ENCODE data around the gene MRPS31.
"Not testable (repeated sequence)": the region's sequence is repeated elsewhere in the genome, so short reads cannot be mapped to it uniquely, and the experiment has no call there.

The MRPS31 gene

GRCh38 chr13:40789275-40790153, 18.5 kb upstream of the MRPS31 start, which contains the start of gene SLC25A15:
TSS of gene SLC25A15 (plus strand) at chr13:40789611. CDS start at chr13:40793227, 3,616 bp downstream.
- DNase-seq (ENCODE audit: low read depth in 2 of 3, low spot score in 2 of 3) = peak; percentile 47 to 75 (median 63)

- not testable (repeated sequence) for DNase-seq (ENCODE audit: low read depth in 2 of 3, low spot score in 2 of 3)
Observed at GRCh38 chr13:40788540-40789274, 17.7 kb upstream of the MRPS31 start.

- DNase-seq (ENCODE audit: low read depth in 2 of 3, low spot score in 2 of 3) = no peak
Observed at GRCh38 chr13:40787062-40787461, 16.1 kb upstream of the MRPS31 start.

DNA sequence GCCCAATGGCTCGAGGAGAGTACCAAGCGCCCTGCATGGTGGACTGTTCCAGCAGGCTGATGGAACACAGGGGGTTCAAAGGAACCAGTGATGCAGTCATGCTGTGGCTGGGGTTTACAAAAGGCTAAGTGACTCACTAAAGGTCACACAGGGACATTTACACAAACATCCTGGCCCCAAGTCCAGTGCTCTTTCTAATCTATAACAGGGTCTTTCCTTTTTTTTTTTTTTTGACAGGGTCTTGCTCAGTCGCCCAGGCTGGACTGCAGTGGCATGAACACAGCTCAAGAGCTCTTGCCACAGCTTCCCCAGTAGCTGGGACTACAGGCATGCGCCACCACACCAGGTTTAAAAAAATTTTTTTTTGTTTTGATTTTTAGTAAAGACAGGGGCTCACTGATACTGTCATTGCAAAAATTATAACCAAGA, 15.6 kb upstream of the MRPS31 start:
- no peak for DNase-seq (ENCODE audit: low read depth in 2 of 3, low spot score in 2 of 3)

- no peak for DNase-seq (ENCODE audit: low read depth in 2 of 3, low spot score in 2 of 3)
Observed at GRCh38 chr13:40784540-40784939, 13.6 kb upstream of the MRPS31 start.

DNA sequence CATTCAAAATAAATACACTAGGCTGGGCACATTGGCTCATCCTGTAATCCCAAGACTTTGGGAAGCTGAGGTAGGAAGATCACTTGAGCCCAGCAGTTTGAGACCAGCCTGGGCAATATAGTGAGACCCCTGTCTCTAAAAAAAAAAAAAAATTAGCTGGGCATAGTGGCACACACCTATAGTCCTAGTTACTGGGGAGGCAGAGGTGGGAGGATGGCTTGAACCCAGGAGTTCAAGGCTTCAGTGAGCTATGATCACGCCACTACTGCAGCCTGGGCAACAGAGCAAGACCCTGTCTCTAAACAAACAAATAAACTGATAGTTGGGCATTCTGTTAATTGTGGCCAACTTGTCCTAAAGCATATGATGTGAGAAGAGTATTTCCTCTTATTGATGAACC, 12.0 kb upstream of the MRPS31 start:
- DNase-seq (ENCODE audit: low read depth in 2 of 3, low spot score in 2 of 3) = not testable (repeated sequence)

DNA sequence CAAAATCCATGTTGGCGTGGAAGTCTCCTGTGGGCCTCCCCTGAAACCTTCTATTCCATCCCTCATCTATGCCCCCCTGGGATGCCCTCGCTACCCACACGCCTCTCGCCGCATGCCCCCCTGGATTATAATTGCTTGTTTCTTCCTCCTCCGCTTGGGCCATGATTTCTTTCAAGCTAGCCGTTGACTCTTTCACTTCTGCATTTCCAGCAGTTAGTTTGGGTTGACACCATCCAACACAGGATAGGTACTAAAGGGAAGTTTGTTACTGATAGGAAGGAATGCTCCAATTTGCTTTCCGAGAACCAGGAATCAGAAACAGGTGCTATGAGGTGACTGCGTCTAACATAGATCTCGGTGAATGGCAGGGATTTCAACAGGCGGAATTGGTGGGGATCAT, 10.7 kb upstream of the MRPS31 start:
- no peak for DNase-seq (ENCODE audit: low read depth in 2 of 3, low spot score in 2 of 3)

DNA sequence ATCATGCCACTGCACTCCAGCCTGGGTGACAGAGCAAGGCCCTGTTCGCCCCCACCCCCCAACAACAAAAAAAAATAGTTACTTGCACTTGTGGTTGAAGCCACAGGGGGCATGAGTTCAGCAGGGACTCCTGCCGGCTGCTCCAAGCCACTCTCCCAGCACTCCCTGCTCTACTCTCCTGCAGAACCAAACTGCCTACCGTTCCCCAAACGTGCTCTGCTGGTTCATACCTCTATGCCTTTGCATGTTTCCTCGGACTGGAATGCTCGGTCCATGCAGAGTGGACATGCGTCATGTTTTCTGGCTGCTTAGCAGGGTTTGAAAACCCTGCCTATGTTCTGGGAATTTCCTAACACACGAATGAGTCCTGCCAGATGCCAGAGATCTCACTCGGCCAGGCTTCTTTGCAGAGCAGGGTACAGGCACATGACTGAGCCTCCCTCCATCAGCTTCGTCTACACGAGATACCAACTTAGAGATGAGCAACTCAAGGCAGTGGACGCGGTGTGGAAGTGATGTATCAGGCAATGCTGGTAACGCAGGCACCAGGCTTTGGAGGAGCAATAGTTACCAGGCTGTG, 9.9 kb upstream of the MRPS31 start:
- DNase-seq (ENCODE audit: low read depth in 2 of 3, low spot score in 2 of 3) = no peak

DNA sequence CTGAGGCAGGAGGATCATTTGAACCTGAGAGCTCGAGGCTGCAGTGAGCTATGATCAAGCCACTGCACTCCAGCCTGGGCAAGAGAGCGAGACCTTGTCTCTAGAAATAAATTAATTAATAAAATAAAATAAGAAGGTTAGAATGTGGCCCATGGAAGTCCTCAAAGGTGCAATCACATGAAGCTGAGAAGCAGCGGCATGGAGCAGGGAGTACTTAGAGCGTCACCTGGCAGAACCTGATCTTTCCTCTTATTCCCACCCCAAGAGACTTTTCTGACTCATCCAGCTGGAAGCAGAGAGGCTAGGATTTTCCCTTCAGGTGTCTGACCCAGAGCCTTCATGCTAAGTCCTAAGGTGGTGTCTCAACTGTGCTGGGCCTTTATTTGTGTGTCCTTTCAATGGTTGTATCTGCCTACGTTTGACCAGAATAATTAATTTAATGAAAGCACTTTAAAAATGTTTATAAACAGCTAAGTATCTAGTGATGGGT, 8.9 kb upstream of the MRPS31 start:
- DNase-seq (ENCODE audit: low read depth in 2 of 3, low spot score in 2 of 3) = no peak

DNA sequence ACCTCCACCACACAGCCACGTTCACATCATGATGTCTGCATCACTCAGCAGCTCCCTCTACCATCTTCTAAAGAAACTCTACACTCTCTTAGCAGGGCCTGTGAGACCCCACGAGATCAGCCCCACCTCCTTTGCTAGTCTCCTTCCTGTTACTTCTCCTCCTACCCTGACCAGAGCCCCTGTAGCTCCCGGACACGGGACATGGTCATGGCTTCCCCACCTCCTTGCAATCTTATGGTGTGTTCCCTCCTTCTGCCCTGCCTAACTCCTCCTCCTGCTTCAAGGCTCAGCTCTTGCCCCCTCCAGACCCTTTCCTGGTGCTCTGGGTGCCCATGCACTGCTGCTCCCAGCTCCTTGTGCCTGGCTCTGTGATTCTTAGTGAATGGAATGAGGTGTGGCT, 8.1 kb upstream of the MRPS31 start:
- no peak for DNase-seq (ENCODE audit: low read depth in 2 of 3, low spot score in 2 of 3)

DNA sequence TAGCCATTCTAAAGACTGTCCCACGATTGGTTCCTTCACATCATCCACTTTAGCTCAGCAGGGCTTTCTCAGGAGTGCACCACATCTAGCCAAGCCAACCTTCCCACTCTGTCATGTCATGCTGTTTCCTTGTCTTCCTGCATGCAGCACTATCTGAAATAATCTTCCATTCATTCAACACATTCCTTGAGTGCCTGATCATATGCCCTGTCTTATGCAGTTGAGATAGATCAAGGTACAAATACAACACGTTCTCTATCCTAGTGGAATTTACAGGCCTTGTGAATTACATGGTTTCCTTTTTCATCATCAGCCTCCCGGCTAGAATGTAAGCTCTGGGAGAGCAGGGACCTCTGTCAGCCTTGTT, 6.8 kb upstream of the MRPS31 start:
- no peak for DNase-seq (ENCODE audit: low read depth in 2 of 3, low spot score in 2 of 3)

DNA sequence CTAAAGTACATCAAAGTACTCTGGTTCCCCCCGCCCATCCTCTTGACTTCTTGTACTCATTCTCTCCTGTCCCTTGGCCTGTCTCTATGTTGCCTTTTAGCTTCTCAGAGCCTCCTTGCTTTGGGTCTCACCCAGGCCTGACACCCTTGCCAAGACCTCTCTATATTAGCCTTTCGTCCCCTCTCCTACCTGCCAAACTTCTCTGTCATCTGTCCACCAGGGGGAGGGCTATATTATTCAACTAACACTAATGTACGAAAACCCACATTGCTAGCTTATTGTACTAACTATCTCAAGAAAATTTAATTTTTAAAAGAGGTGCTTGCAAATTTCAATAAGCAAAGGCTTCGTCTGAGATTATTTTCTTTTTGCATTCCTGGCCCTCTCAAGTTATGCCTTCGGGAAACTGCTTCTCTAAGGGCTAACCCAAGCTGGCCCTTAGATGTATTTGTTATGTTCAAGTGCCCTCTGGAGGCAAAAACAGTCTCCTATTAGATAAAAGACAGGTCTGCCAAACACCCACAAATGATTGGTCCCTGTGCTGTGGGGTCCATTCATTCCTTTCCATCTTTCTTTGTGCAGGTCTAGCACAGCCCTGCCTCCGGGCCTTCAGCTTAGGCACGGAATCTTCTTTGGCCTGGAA, 6.3 kb upstream of the MRPS31 start:
- DNase-seq (ENCODE audit: low read depth in 2 of 3, low spot score in 2 of 3) = no peak

DNA sequence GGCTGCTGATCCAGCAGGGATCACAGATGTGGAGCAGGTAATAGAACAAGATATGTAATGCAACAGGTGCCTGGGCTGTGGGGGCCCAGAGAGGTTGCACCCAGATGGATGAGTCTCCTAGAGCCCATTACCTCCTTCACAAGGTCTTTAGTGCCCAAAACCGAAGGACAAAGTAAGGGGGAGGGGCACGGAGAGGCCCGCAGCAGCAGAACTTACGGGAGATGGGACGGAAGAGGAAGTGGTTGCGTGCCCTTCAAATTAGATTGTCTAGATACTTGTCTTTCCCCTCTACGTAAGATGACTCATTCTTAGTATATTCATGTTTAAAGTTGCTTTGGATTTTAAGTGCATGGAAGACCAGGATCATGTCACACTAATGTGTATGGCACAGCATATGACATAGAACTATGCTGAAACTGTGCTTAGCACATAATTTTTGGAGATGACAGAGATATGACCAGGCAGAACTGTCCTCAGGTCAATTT, 5.7 kb upstream of the MRPS31 start:
- DNase-seq (ENCODE audit: low read depth in 2 of 3, low spot score in 2 of 3) = peak in 1 of 3 experiments; percentile 32

GRCh38 chr13:40776232-40776631, 5.2 kb upstream of the MRPS31 start:
- no peak for DNase-seq (ENCODE audit: low read depth in 2 of 3, low spot score in 2 of 3)

DNA sequence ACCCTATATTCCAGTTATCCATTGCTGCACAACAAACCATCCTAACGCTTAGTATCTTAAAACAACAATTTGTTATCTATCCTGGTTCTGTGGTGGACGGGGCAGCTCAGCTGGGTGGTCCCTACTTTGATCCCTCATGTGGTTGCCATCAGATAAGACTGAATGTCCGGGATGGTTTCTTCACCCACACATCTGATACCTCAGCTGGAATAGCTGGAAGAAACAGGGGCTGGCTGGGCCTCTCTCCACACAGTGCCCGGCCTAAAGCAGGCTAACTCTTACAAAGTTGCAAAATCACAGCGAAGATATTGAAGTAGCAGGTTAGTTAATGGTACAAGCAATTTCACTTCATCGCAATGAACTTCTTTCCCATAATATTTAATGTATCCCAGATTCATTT, 3.7 kb upstream of the MRPS31 start:
- DNase-seq (ENCODE audit: low read depth in 2 of 3, low spot score in 2 of 3) = no peak

DNA sequence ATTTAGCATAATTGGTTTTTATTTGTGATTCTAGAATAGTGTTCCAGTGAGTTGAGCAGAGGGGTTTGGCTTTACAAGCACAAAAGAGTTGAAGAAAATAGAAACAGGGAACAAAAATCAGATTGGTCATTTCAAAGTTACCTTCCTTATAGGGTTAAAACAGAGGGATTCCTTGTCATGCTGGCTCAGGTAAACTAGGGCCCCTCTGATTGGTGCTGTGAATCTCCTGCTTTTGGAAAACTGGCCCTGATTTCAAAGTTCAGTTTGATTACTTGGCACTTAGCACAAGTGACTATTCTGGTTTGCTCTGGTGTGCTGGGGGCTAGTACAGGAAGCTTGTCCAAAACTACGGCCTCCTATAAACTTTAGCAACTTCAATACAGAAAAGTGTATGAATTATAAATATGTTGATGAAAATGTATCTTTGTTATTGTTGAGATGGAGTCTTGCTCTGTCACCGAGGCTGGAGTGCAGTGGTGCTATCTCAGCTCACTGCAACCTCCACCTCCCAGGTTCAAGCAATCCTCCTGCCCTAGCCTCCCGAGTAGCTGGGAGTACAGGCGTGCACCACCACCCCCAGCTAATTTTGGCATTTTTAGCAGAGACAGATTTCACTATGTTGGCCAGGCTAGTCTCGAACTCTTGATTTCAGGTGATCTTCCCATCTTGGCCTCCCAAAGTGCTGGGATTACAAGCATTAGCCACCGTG, 1.9 kb upstream of the MRPS31 start:
- DNase-seq (ENCODE audit: low read depth in 2 of 3, low spot score in 2 of 3) = no peak

- DNase-seq (ENCODE audit: low read depth in 2 of 3, low spot score in 2 of 3) = no peak
Observed at GRCh38 chr13:40770609-40770933, 419 bp downstream of the MRPS31 start.

DNA sequence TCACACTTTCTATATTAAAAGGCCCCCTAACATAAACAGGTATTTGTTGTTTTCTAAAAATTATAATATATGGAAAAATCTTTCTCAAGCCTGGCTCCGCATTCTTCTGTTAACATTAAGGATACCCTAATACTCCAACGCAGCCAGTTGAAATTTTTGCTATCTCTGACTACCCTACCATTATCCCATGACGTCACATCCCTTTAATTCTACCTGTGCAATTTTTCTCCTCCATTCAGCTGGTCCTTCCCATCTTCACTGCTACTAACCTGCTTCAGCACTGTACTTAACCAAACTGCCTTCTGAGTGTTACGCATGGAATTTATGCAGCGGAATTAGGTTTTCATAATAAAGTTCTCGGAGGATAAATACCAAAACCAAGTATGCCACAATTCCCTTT, 1.0 kb downstream of the MRPS31 start:
- no peak for DNase-seq (ENCODE audit: low read depth in 2 of 3, low spot score in 2 of 3)

GRCh38 chr13:40765602-40766001, 5.4 kb downstream of the MRPS31 start:
- no peak for DNase-seq (ENCODE audit: low read depth in 2 of 3, low spot score in 2 of 3)

DNA sequence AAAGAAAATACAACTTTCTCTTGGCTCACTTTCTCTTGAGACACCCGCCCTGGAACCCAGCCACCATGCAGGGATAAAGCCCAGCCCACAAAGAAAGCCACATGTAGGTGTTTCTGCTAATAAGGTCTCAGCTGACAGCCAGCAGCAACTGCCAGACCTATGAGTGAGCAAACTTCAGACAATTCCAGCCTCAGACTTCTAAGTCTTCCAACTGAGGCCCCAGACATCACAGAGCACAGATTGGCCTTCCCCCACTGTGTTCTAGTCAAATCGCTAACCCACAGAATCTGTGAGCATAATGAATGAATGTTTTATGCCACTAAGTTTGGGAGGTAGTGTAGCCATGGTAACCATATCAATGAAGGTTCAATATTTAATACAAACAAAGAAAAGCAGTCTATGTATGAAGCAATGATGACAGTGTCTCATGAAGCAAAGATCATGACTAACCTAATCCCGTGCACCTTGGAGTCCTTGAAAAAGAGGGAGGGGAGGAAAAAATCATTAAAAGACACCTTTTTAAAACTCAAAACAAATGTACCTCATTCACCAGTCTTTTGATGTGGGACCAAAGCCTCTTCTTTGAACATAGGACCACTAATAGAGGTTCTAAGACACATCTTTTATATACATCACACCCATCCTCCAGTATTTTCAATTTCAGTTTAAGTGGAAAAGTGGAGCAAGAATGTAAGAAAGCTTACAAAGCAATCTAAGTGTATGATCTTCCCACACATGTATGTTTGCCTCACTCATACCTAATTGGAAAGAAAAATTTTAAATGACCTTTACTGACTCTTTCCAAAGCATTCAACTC, 6.2 kb downstream of the MRPS31 start:
- no peak for DNase-seq (ENCODE audit: low read depth in 2 of 3, low spot score in 2 of 3)
